Occipital lobe (tissue), 2 donors: ENCODE results near the gene ROPN1B. TPM values are rescaled to one million over a fixed set of nuclear protein-coding genes. Genes with fewer than 3 reads are reported as not detected.
A peak's percentile ranks its signal among the peaks of the same experiment; 100 is the strongest.
"Not testable (repeated sequence)": the region's sequence is repeated elsewhere in the genome, so short reads cannot be mapped to it uniquely, and the experiment has no call there.

Experiments
- DNase-seq: peaks from one replicate; lab custom pipeline; 2025; lab: John Stamatoyannopoulos, UW
- total RNA-seq: library from RNA; depleted of rRNA; stranded (reverse); fragments of >200 nt; gene quantifications from one replicate; pipeline ENCODE4 v1.2.3, GENCODE V29; 2014

ROPN1B gene
- total RNA-seq, 1 donor from 2014 or later, result 0.31 TPM

DNA sequence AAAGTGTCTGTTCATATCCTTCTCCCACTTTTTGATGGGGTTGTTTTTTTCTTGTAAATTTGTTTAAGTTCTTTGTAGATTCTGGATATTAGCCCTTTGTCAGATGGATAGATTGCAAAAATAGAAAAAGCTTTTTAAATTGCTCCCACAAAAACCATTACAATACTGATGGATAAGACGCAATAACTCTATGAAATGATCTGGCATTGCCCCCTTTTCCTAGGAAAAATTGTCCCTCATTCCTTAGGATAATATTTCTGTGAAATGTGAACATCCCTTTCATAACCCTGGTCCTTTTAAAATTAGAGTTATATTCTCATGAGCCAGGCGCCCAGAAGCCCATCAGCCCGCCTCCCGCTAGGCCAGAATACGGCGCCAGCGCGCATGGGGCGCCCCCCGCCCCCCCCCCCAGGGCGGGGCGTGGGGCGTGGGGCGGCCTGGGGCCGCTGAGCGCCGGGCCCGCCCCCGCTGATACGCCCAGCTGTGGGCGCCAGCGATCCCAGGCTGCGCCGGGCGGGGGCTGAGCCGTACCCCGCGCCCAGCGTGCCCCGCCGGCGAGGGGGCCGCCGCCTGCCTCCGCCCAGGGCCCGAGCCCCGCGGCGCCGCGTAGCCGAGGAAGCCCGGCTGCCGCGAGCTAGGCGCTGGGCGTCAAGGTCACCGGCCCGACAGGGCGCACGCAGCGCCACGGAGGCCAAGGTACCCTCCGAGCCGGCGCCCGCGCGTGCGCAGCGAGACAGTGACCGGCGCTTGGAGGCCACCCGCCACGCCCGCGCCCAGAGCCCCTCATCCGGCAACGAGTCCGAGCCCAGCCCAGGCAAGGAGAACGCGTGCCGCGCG lies 11.1 kb upstream of the ROPN1B start:
- DNase-seq, result no peak

GRCh38 chr3:125958511-125959316 lies 10.3 kb upstream of the ROPN1B start:
- DNase-seq, result no peak

DNA sequence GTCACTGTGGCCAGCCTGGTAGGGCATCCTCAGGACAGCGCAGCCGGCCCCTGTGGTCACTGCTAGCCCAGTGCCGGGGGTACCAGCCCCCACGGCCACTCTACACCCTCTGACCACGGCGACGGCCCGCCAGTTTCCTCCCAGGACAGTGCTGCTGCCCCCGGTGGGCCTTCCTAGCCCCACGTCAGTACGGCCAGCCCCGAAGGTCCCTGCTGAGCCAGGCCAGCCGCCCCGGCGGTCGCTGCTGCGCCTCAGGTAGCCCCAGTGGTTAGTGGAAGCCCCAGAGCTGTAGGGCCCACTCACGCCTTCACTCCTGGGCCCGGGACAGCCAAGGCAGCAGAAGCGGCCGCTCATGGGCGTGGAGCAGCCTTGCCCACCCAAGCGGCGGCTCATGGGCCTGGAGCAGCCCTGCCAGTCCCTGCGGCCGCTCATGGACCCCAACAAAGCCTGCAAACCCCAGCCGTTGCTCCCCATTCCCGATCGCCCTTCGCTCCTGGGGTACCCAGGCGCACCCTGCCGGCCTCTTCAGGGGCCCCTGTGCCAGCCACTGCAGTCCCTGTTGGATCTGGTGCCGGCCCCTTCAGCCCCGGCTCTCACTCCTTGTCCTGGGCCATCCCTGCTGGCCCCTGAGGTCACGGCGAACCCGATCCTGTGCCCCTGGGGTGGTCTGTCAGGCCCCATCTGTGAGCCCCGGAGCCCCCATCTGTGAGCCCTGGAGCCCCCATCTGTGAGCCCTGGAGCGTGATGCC lies 9.5 kb upstream of the ROPN1B start:
- no peak for DNase-seq

DNA sequence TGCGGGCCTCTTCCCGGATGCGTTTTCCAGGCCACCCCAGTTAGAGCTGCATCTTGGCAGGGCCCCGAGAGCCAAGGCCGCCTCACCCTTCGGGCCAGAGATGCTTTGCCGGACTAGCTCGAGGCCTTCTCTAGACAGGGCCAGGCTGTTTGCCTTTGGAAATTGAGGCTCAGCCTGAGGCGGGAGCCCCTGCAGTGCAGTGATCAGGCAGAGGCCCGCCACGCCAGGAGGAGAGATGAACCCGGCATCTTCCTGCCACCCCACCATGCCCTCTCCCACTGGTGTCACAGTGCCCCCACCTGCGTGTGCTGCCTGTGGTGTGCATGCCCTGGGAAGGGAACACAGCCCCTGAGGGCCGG lies 8.9 kb upstream of the ROPN1B start:
- DNase-seq, result no peak

- DNase-seq, result no peak
Observed at GRCh38 chr3:125960456-125961288, 8.3 kb upstream of the ROPN1B start.

DNA sequence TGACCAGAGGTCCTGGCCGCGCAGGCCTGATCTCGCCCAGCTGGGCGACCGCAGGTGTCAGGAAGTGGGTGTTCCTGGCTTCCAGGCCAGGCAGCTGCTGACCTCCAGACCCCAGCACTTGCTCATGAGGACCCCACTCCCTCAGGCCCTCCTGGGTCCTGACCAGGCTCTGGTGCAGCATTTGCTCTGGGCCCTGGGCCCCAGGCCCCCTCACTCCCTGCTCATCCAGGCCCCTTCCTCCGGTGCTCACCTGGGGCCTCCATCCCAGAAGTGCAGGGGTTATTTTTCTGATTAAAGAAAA lies 7.7 kb upstream of the ROPN1B start:
- DNase-seq, result no peak

- not testable (repeated sequence) for DNase-seq
Observed at GRCh38 chr3:125963834-125964233, 5.1 kb upstream of the ROPN1B start.

GRCh38 chr3:125965505-125965904 lies 3.5 kb upstream of the ROPN1B start:
- no peak for DNase-seq

DNA sequence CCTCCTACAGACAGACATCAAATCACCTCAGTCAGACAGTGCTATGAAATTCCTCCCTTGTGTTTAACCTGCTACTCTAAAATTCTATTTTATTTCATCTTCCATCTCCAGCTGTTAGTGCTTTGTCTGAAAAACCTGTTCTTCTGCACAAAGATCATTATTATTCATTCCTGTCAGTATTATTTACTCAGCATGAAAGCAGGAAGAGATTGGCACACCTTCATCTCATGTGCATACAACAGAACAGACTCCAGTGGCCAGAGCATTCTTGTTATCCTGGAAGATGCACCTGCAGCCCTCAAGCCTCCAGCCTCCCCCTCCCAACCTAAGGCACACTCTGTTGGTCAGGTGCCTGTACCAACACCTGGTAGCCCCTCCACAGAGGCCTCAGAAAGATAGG lies 1.8 kb upstream of the ROPN1B start:
- no peak for DNase-seq

DNA sequence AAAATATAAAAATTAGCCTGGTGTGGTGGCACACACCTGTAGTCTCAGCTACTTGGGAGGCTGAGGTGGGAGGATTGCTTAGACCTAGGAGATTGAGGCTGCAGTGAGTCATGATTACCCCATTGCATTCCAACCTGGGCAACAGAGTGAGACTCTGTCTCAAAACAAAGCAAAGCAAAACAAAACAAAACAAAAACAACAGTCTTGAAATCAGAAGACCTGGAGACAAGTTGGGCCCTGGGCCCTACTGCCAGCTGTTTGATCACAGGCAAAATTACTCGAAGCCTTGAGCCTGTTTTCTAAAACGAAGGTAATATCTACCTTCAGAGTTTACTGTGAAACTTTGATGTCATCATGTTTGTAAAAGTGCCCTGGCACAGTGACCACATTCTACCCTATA lies 857 bp upstream of the ROPN1B start:
- not testable (repeated sequence) for DNase-seq

- DNase-seq, result peak; percentile 26
Observed at GRCh38 chr3:125971997-125972944, 3.3 kb downstream of the ROPN1B start.

GRCh38 chr3:125975245-125976002 lies 6.4 kb downstream of the ROPN1B start:
- not testable (repeated sequence) for DNase-seq

GRCh38 chr3:125976003-125976390 lies 7.0 kb downstream of the ROPN1B start:
- not testable (repeated sequence) for DNase-seq

DNA sequence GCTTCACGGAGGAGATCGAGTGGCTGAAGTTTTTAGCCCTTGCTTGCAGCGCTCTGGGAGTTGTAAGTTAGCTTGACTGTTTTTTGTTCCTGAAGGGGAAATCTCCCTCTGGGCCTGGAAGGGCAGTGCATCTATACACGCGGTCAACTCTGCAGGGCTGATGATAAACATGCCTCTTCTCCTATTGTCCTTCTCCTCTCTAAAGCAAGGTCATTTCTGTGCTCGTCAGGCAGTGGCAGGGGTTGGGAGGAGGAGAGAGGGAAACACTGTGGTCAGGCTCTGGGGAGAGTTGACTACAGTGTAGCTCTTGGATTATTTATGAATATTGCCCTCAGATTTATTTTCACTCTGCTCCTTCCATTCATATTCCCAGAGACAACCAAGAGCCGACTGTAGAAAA lies 8.1 kb downstream of the ROPN1B start:
- DNase-seq, result not testable (repeated sequence)

GRCh38 chr3:125984951-125985350 lies 16.0 kb downstream of the ROPN1B start:
- DNase-seq, result not testable (repeated sequence)

- DNase-seq, result peak; percentile 92
Observed at GRCh38 chr3:125990253-125990970, 21.4 kb downstream of the ROPN1B start.

GRCh38 chr3:125996751-125997150 lies 27.8 kb downstream of the ROPN1B start:
- not testable (repeated sequence) for DNase-seq

DNA sequence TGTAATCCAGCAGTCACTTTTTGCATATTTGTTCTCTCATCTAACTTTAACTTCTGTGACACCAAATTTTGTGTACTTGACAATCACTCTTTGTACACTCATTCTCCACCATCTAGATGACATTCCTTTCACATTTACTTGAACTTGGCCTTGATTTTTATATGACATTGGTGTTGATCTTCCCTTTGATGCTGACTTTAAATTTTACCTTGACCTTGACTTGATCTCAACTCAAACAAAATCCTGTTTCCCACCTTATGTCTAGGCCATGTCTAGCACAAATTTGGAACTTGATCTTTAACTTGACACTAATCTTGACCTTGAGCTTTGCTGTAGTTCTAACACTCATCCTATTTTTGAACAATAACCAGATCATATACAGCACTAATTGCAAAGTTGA lies 33.2 kb downstream of the ROPN1B start:
- DNase-seq, result no peak
